HEK293 (cell line): ENCODE measurements around the gene CZIB.

Experiments
- TCF7L2 ChIP-seq: IDR thresholded peaks from 2 replicates; pipeline ENCODE4 v1.6.1; 2011; ENCODE audit warnings: low read depth, mild to moderate bottlenecking, inconsistent platforms, low read length, moderate library complexity, borderline replicate concordance
- YY1 ChIP-seq: fragments of 450-650 bp; formaldehyde crosslinking; IDR thresholded peaks from 2 replicates; pipeline ENCODE4 v1.5.1; 2018; ENCODE audit warnings: missing biosample characterization, missing genetic modification characterization
- ZNF214 ChIP-seq: fragments of 450-650 bp; formaldehyde crosslinking; IDR thresholded peaks from 2 replicates; pipeline ENCODE4 v1.5.1; 2017; ENCODE audit warnings: missing biosample characterization, mild to moderate bottlenecking, missing genetic modification characterization, borderline replicate concordance
- ZNF488 ChIP-seq: fragments of 450-650 bp; formaldehyde crosslinking; IDR thresholded peaks from 2 replicates; pipeline ENCODE4 v1.5.1; 2016; ENCODE audit warnings: missing biosample characterization, missing genetic modification characterization
- ZNF561 ChIP-seq: fragments of 450-650 bp; IDR thresholded peaks from 2 replicates; pipeline ENCODE4 v1.5.1; 2018; ENCODE audit warnings: missing biosample characterization, missing genetic modification characterization, borderline replicate concordance
- ZNF626 ChIP-seq: fragments of 450-650 bp; sonication (Bioruptor Pico); formaldehyde crosslinking; IDR thresholded peaks from 2 replicates; pipeline ENCODE4 v1.5.1; 2018; ENCODE audit warnings: missing biosample characterization, missing genetic modification characterization, inconsistent platforms
- ZNF747 ChIP-seq: fragments of 450-650 bp; formaldehyde crosslinking; IDR thresholded peaks from 2 replicates; pipeline ENCODE4 v1.5.1; 2016; ENCODE audit warnings: missing biosample characterization, missing genetic modification characterization
- TF ChIP-seq, protein P1 (sequence below): fragments of 450-650 bp; formaldehyde crosslinking; IDR thresholded peaks from 2 replicates; pipeline ENCODE4; 2016; ENCODE audit warnings: missing biosample characterization, missing genetic modification characterization

- TF ChIP-seq ZNF488 = no peak
- TF ChIP-seq YY1 (tag by site-specific recombination) = no peak
- no peak for TF ChIP-seq ZNF747 (tag by site-specific recombination)
- no peak for TF ChIP-seq ZNF214 (tag by site-specific recombination)
- no peak for TF ChIP-seq TCF7L2
- TF ChIP-seq ZNF626 = no peak
- TF ChIP-seq, protein P1, sequence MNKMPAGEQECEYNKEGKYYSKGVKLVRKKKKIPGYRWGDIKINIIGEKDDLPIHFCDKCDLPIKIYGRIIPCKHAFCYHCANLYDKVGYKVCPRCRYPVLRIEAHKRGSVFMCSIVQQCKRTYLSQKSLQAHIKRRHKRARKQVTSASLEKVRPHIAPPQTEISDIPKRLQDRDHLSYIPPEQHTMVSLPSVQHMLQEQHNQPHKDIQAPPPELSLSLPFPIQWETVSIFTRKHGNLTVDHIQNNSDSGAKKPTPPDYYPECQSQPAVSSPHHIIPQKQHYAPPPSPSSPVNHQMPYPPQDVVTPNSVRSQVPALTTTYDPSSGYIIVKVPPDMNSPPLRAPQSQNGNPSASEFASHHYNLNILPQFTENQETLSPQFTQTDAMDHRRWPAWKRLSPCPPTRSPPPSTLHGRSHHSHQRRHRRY = no peak
- TF ChIP-seq ZNF561 (tag by site-specific recombination) = no peak
Observed at GRCh38 chr1:53195246-53196016, 25.0 kb downstream of the CZIB start.
